NCI-H446 treated with DMSO at 0.1 percent for 48 hours (cell line): ENCODE measurements around the gene RIN3.

Experiments
- DNase-seq: peaks from one replicate; lab custom pipeline; 2025; lab: John Stamatoyannopoulos, UW

Gene RIN3

DNA sequence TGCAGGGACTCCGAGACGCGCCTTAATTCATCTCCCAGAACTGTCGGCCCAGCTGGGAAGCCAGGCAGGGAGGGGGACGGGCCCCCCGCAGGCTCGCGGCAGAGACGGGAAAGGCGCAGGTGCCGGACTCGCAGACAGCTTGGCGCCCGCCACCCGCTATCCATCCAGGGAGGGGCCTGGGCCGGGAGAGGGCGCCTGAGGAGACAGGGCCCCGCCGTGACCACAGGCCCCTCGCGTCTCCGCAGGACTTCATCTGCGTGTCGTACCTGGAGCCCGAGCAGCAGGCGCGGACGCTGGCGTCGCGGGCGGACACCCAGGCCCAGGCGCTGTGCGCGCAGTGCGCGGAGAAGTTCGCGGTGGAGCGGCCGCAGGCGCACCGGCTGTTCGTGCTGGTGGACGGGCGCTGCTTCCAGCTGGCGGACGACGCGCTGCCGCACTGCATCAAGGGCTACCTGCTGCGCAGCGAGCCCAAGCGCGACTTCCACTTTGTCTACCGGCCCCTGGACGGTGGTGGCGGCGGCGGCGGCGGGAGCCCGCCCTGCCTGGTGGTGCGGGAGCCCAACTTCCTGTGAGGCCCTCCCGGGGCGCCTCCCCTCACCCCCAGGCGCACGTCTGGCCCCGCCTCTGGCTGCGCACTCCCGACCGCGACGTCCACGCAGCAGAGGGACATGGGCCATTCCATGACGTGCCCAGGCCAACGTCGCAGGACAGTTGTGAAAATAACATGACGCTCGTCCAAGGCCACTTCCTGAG lies 174.3 kb downstream of the RIN3 start:
- DNase-seq, result no peak

DNA sequence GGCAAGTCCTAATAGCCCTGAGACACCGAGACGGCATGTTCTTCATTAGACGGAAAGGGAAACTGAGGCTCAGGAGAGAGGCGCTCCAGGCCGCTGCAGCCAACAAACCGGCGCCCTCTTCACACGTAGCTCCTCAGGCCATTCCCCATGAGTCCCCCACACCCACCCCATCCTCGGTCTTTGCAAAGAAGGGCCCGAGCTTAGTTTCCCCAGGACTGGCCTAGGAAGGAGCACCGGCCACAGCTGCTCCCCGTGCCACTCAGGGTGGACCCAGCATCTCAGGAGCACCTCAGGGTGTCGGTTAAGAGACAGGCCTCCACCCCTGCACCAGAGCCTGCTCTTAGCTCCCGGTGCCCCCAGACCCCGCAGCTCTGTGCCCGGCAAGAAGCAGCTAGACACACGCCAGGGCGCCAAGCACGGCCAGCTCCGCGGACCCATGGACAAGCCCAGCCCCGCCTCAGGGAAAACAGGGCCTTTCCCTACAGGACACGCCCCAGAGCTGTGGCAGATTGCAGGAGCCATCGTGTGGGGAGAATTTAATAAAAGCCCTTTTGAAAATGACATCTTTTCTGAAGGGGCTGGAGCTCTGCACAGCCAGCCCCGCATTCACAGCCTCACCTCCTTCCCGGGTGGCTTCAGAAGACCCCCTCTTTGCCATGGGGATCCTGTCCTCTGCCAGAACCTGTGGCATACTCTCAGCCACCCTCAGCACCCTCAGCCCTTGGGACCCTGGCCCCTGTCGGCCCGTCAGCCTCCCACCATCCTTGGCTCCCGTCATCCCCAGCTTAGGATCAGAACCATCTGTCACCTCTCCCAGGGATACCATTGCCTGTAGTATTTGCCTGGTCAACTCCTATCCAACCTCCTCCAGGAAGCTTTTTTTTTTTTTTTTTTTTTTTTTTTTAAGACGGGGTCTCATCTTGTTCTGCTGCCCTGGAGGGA lies 175.1 kb downstream of the RIN3 start:
- DNase-seq, result no peak

DNA sequence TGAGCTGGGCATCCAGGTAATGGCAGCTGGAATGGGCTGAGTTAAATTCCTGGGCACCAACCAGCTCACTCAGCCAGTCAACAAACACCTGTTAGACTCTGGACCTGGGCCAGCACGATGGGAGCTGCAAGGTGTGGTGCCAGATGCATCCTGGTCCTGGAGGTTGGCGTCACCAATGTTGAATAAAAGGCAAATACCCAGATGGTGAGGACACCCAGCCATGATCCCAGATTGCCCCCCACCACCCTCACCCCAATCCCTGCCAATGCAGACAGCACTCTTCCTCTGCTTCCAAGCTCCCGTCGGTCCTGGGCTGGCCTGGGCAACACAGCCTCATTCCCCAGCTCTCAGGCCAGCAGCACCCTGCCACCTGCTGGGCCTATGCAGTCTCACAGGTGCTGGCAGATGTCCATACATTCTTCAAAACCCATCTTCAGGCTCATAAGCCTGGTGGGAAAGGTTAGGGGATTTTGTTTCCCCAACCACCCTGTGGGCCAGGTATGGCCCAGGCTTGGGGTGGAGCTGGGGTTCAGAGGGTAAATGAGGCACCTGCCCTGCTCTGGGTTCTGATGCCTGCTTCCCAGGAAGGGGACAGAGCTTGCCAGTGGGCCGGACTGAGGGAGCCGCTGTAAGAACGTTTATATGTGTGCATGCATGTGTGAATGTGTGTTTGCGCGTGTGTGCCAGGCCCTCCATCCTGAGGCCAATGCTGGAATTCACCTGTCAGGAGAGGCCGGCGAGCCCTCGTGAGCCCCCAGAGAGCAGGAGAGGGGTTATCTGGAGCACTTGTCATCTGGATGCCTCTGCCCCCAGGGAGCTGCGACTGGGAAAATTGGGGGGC lies 176.8 kb downstream of the RIN3 start:
- DNase-seq, result peak; percentile 18

DNA sequence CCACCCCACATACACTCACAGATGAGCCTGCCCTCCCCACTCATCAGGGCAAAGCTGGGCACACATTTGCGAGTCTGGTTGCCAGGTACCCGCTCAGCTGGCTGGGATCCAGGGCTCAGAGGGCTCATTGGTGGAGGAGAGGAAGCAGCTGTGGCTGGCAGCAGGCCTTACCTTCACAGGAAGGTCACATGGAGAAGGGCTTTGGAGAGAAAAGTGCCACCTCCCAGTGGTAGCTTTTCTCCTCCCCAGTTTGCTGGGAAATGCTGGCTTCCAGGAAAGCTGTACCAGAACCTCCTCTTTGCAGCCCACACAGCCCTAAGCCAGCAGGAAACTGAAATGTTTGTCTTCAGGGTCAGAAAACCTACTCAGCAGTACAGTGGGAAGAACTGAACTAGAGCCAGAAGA lies 179.2 kb downstream of the RIN3 start:
- peak; percentile 54 for DNase-seq

DNA sequence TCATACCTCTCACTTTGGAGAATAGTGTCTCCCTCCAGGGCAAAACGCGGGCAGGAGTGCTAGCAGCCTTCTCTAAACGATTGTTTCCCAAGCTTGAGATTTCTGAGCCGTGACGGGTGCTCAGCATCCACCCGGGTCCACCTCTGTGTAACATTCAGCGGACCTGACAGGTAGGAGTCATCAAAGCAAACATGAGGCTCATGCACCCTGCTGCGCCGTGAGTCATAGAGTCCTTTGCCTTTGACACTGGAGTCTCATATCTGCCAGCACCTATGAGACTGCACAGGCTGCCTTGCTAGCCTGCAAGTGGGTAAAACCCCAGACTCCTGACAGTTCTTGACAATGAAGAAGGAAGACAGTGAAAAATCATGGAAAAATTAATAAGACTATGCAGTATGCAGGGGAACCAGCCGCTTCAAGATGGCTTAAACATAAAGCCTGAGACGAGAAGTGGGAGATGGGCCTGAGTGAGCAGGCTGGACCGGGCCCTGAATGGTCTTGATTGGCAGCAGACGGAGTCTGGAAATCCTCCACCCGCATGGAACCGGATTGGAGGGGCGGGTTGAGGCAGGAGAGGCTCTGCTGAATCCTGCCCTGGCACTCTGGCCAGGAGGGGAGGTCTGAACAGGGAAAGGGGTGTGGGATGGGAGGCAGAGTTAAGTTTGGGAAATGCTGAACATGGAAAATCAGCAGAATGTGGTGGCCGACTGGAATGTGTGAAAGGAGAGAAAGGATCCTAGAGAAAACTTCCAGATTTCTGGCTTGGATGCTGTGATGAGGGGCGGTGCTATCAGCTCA lies 180.6 kb downstream of the RIN3 start:
- no peak for DNase-seq

DNA sequence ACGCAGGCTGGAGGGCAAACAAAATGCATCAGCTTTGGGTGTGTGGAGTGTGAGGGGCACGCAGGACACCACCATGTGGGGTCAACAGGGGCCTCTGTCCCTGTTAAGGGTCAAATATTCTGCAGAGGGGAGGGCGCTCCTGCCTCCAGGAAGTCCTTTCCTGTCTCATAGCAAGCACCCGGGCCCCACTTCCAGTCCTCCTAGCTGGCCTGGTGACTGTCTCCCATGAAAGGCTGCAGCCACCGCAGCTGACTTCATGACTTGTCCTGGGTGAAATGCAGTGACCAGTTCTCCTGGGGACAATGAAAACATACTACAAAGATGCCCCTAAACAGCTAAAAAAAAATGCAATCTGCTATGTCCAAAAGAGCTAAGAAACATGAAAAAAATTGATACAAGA lies 181.2 kb downstream of the RIN3 start:
- DNase-seq, result no peak

DNA sequence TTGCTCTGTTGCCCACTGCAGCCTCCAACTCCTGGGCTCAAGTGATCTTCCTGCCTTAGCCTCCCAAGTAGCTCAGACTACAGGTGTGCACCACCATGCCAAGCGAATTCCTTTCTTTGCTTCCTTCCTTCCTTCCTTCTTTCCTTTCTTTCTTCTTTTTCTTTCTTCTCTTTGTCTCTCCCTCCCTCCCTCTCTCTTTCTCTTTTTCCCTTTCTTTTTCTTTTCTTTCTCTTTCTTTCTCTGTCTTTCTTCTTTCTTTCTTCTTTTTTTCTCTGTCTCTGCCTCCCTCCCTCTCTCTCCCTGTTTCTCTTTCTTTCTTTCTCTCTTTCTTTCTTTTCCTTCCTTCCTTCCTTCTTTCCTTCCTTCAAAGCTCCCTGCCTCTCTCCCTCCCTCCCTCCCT lies 182.0 kb downstream of the RIN3 start:
- DNase-seq, result no peak

DNA sequence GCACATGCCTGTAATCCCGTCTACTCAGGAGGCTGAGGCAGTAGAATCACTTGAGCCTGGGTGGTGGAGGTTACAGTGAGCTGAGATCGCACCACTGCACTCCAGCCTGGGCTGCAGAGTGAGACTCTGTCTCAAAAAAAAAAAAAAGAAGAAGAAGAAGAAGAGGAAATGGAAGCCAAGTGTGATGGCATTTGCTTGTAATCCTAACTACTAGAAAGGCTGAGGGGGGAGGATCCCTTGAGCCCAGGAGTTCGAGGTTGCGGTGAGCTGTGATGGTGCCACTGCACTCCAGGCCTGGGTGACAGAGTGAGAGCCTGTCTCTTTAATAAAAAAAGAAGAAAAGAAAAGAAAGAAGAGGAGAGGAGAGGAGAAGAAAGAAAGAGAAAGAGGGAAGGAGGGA lies 182.8 kb downstream of the RIN3 start:
- no peak for DNase-seq

DNA sequence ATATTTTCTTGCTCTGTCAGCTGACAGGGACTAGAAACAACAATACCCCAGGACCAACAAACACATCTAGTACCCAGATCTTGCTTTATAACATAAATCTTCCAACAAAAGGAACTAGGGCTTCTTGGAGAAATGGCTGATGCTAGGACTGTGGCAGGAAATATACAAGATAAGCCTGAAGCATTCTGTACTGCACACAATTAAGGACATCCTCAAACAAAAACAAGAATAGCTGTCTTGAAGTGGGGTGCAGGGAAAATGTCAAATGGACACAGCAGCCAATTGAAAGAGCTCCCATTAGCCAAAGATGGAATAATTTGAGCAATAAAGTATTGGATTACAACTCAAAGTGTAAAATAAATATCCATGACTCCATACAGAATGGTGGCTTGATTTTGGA lies 184.8 kb downstream of the RIN3 start:
- no peak for DNase-seq

DNA sequence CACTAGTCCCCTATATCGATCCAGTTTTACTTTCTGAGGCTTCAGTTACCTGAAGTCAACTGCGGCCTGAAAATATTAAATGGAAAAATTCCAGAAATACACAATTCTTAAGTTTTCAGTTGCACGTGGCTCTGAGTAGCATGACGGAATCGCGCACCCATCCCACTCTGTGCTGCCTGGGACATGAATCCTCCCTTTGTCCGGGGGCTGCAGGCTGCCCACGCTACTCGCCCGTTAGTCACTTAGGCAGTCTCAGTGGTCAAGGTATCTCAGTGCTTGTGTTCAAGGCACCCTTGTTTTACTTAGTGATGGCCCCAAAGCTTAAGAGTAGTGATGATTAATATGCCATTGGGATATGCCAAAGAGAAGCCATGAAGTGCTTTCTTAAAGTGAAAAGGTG lies 188.2 kb downstream of the RIN3 start:
- no peak for DNase-seq

DNA sequence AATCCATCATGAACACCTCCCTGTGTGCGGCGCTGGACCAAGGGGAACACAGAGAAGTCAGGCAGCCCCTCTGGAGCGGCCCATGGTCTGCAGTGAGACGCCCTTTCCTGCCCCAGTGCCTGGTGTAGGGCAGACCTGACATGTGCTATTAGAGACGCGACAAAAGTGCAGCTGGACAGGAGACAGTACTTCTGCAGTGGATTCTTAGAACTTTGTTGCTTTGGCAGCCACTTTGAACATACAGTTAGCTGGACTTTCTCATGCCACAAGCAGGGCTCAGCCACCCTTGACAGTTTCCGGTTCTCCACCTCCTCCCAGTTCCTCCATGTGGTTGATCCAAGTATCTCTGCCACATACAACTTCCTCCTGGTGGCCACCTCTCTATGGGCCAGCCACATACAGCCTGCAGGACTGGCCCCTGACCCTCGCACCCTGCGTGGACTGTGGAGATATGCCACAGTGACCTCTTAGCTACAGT lies 188.9 kb downstream of the RIN3 start:
- DNase-seq, result no peak

DNA sequence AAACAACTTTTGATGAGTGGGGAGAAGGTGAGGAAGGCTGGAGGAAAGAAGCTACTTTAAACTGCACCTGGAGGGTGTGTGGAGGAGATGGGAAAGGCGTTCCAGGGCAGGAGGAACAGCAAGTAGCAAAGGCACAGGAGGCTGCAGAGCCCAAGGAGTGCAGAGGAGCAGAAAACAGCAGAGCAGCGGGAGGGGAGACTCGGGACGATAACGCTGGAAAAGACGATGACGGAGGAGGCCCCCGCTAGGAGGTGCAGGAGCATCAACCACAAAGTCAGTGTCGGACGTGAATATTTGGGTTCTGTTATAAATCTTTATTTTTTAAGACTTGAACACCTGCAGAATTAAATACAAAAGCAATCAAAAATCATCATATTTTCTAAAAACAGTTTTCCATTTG lies 189.9 kb downstream of the RIN3 start:
- no peak for DNase-seq

DNA sequence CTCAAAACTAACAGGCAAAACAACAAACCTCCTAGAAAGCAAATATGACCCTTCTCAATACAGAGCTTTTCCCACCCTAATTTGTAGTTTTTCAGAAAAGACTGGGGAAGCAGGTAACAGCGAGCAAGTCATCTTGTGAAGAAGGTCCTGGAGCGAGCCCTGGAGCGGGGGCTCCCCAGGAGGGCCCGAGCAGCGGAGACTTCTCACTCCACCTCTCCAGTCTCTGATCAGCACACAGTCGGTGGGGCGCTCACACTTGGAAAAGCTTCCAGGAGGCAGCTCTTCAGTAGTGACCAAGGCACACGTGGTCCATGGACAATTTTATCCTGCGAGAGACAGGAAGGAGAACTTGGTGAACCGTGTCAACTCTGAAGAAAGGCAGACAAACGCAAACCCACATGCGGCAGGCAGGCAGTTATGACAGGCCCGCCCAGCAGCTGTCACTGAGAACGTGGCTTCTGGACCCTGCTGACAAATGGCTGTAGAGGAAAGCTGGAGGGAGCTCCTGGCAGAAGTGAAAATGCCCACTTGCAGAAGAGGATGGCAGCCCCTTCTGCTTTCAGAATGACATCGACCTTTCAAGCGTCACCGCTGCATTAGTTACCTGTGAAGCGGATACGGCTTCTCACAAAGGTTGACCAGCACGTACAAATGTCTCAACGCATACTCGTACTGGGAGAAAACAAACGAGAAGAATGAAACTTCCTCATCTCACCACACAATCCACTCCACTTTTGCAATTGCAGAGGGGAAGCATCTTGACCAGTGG lies 190.6 kb downstream of the RIN3 start:
- no peak for DNase-seq

DNA sequence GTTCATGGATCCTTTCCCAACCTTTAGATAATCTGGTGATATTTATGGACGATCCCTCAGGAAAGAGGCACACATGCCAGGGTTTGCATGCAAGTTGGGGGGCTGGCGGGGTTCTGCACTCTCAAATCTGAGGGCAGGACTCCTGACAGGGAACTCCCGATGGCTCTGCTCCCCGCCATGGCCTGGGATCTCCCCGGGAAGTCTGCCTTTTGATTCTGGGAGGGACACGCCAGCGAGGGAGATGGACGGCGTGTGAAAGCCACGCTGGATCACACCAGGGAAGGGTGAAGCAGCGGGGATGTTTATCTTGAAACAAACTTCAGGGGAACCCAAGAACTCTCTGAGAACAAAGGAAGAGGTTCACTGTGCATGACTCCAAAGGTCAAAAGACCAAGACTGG lies 191.2 kb downstream of the RIN3 start:
- no peak for DNase-seq

DNA sequence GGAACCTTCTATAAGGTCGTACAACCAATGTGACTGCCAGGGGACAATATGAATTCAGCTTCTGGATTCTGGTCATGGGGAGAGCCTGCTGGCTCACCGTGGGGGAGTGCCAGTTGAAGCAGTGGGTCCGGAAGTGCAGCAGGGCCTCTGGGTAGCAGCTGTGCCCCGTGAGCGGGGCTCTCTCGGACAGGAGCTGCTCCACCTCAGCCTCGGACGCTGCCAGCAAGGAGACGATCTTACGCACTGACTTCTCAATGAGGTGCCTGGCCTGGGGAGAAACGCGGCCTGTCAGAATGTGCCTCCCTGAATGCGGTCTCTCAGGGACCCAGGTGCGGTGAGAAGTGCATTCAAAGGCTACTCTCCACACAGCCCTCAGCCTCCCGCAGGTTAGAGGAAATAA lies 192.8 kb downstream of the RIN3 start:
- no peak for DNase-seq

DNA sequence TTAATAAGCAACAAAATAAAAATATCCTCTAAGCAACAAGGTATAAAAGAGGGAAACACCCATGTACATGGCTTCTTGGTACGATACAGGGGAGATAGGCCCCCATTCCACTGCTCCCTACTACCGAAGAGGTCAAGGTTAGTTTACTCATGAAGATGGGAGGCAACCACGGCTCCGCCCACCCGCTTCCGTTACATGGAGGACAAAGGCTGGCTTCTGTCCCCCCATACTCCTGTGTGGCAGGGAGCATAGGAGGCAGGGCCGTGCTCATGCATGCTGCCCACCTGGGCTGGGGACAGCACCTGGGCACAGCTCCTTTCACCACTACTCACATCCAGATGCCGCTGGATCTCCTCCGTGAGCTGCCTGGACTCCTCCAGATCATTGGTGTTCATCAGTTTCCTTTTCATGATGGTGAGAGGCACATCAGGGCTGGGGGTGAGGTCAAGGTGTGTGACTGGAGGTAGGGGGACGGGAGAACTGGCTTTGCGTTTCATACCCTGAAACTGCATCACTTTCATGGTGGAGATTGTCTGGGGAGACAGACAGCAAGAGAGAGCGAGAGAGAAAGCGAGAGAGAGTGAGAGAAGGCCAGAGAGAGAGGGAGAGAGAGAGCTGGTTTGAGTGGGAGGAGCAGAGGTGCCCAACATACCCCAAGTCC lies 195.9 kb downstream of the RIN3 start:
- no peak for DNase-seq

DNA sequence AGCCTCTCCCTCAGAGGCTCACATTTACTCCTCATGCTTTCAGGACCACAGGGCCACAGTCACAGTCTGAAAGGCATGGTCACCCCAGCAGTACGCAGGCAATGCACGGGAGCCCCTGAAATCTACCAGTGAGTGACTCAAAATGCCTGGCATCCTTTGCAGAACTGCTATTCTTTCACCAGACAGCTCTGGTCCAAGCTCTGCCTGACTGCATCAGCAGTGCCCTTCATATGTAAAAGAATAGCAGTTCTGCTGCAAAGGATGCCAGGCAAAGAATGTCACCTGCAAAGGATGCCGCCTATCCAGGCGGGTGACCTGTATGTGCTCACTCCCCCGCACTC lies 196.4 kb downstream of the RIN3 start:
- DNase-seq, result no peak

DNA sequence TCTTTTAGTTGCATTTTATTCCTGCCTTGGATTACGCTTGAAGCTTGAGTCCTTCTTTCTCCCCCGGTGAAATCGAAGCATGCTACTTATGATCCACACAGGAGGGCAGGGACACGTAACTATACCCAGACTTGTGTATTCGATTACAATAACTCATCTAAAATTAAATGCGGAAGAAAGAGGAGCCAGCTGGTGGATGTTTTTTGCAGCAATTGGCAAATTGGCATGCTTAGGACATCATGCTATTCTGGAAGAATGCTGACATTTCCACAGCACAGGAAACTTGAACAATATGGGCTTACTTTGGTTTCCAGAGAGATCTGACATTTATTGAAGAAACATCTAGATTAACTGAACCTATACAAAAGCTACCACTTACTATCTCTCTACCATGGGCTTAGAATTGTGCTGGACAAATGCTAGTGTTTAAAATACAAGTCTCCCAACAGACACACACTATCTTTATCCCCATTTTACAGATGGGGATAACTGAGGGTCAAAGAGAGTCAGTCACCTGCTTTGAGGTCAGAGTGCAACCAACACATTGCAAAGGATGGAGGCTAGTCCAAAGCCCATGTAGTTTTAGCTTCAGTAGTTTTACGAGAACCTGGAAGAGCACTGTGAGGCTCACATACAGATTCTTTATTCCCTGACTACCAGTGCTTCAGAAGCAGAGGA lies 198.5 kb downstream of the RIN3 start:
- no peak for DNase-seq

DNA sequence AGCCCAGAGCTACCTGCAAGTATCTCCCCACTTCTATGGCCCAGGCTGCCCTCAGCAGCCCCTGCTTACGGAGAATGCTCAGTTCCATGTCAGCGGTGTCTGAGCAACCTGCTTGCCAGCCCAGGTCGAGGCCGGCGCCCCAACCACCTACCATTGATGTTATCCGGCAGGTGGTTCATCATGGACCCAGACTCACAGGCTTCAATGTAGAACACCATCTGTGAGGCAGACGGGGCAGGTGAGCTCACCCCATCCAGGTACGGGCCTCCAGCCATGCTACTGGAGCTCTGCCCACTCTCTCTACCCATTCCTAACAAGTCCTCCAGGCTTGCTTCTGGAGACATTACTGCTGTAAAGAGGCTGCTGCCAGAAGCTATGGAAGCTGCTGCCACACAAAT lies 199.1 kb downstream of the RIN3 start:
- no peak for DNase-seq
